Measurements from ENCODE around the gene PAM.
A peak's percentile ranks its signal among the peaks of the same experiment; 100 is the strongest.

PAM gene

GRCh38 chr5:102753889-102754766, 977 bp upstream of the PAM start:
- Histone ChIP-seq H3K4me1 (ENCODE audit: control insufficient read depth, low read depth, low read length) (peaks cover 21% of the 10 kb centered on the region), H3K4me3 (ENCODE audit: low read length) (peak overlapping the region; percentile 95), H3K36me3 (ENCODE audit: control insufficient read depth, low read depth, low read length) (no peaks in the 10 kb centered on the region), H3K9me3 (ENCODE audit: control insufficient read depth, low read depth, low read length) (no peaks in the 10 kb centered on the region), H3K27ac (ENCODE audit: low read length) (no peak overlapping the region), H3K9ac (ENCODE audit: low read length) (peak overlapping the region; percentile 83), H3K27me3 (ENCODE audit: control insufficient read depth, insufficient read depth, low read length) (peaks cover 29% of the 10 kb centered on the region)

GRCh38 chr5:102755686-102756371, 724 bp downstream of the PAM start:
- H3K9ac ChIP-seq (ENCODE audit: low read length) = peak overlapping the region; percentile 83
- no peak overlapping the region for H3K27ac ChIP-seq (ENCODE audit: low read length)
- H3K4me3 ChIP-seq (ENCODE audit: low read length) = peak overlapping the region; percentile 95
- H3K9me3 ChIP-seq (ENCODE audit: control insufficient read depth, low read depth, low read length) = no peaks in the 10 kb centered on the region
- H3K36me3 ChIP-seq (ENCODE audit: control insufficient read depth, low read depth, low read length) = no peaks in the 10 kb centered on the region
- peaks cover 6% of the 10 kb centered on the region for H3K4me1 ChIP-seq (ENCODE audit: control insufficient read depth, low read depth, low read length)
- peaks cover 29% of the 10 kb centered on the region for H3K27me3 ChIP-seq (ENCODE audit: control insufficient read depth, insufficient read depth, low read length)

- H3K27me3 ChIP-seq (ENCODE audit: control insufficient read depth, insufficient read depth, low read length) = peaks cover 20% of the 10 kb centered on the region
- H3K36me3 ChIP-seq (ENCODE audit: control insufficient read depth, low read depth, low read length) = no peaks in the 10 kb centered on the region
- no peak overlapping the region for H3K4me3 ChIP-seq (ENCODE audit: low read length)
- H3K9me3 ChIP-seq (ENCODE audit: control insufficient read depth, low read depth, low read length) = no peaks in the 10 kb centered on the region
- no peak overlapping the region for H3K9ac ChIP-seq (ENCODE audit: low read length)
- peaks cover 21% of the 10 kb centered on the region for H3K4me1 ChIP-seq (ENCODE audit: control insufficient read depth, low read depth, low read length)
- H3K27ac ChIP-seq (ENCODE audit: low read length) = no peak overlapping the region
Observed at GRCh38 chr5:102758576-102758975, 3.5 kb downstream of the PAM start.

- H3K4me3 ChIP-seq (ENCODE audit: low read length) = no peak overlapping the region
- H3K27ac ChIP-seq (ENCODE audit: low read length) = no peak overlapping the region
- no peak overlapping the region for H3K9ac ChIP-seq (ENCODE audit: low read length)
- H3K36me3 ChIP-seq (ENCODE audit: control insufficient read depth, low read depth, low read length) = no peaks in the 10 kb centered on the region
- no peaks in the 10 kb centered on the region for H3K9me3 ChIP-seq (ENCODE audit: control insufficient read depth, low read depth, low read length)
- peaks cover 18% of the 10 kb centered on the region for H3K4me1 ChIP-seq (ENCODE audit: control insufficient read depth, low read depth, low read length)
- H3K27me3 ChIP-seq (ENCODE audit: control insufficient read depth, insufficient read depth, low read length) = peaks cover 13% of the 10 kb centered on the region
Observed at GRCh38 chr5:102759289-102759688, 4.2 kb downstream of the PAM start.

GRCh38 chr5:102759700-102760099, 4.6 kb downstream of the PAM start:
- H3K36me3 ChIP-seq (ENCODE audit: control insufficient read depth, low read depth, low read length) = no peaks in the 10 kb centered on the region
- H3K9me3 ChIP-seq (ENCODE audit: control insufficient read depth, low read depth, low read length) = no peaks in the 10 kb centered on the region
- no peak overlapping the region for H3K9ac ChIP-seq (ENCODE audit: low read length)
- H3K4me1 ChIP-seq (ENCODE audit: control insufficient read depth, low read depth, low read length) = peaks cover 18% of the 10 kb centered on the region
- no peak overlapping the region for H3K4me3 ChIP-seq (ENCODE audit: low read length)
- H3K27ac ChIP-seq (ENCODE audit: low read length) = no peak overlapping the region
- H3K27me3 ChIP-seq (ENCODE audit: control insufficient read depth, insufficient read depth, low read length) = peaks cover 13% of the 10 kb centered on the region

GRCh38 chr5:102760815-102761214, 5.7 kb downstream of the PAM start:
- H3K27me3 ChIP-seq (ENCODE audit: control insufficient read depth, insufficient read depth, low read length) = peaks cover 10% of the 10 kb centered on the region
- H3K4me1 ChIP-seq (ENCODE audit: control insufficient read depth, low read depth, low read length) = peaks cover 18% of the 10 kb centered on the region
- no peaks in the 10 kb centered on the region for H3K9me3 ChIP-seq (ENCODE audit: control insufficient read depth, low read depth, low read length)
- no peak overlapping the region for H3K4me3 ChIP-seq (ENCODE audit: low read length)
- H3K9ac ChIP-seq (ENCODE audit: low read length) = no peak overlapping the region
- H3K36me3 ChIP-seq (ENCODE audit: control insufficient read depth, low read depth, low read length) = no peaks in the 10 kb centered on the region
- no peak overlapping the region for H3K27ac ChIP-seq (ENCODE audit: low read length)

- no peaks in the 10 kb centered on the region for H3K27me3 ChIP-seq (ENCODE audit: control insufficient read depth, insufficient read depth, low read length)
- H3K36me3 ChIP-seq (ENCODE audit: control insufficient read depth, low read depth, low read length) = no peaks in the 10 kb centered on the region
- H3K27ac ChIP-seq (ENCODE audit: low read length) = no peak overlapping the region
- no peak overlapping the region for H3K9ac ChIP-seq (ENCODE audit: low read length)
- no peak overlapping the region for H3K4me3 ChIP-seq (ENCODE audit: low read length)
- H3K4me1 ChIP-seq (ENCODE audit: control insufficient read depth, low read depth, low read length) = peaks cover 23% of the 10 kb centered on the region
- H3K9me3 ChIP-seq (ENCODE audit: control insufficient read depth, low read depth, low read length) = no peaks in the 10 kb centered on the region
Observed at GRCh38 chr5:102762095-102762534, 7.0 kb downstream of the PAM start.

GRCh38 chr5:102762562-102763227, 7.6 kb downstream of the PAM start:
- Histone ChIP-seq H3K36me3 (ENCODE audit: control insufficient read depth, low read depth, low read length) (no peaks in the 10 kb centered on the region), H3K4me3 (ENCODE audit: low read length) (no peak overlapping the region), H3K9me3 (ENCODE audit: control insufficient read depth, low read depth, low read length) (no peaks in the 10 kb centered on the region), H3K27me3 (ENCODE audit: control insufficient read depth, insufficient read depth, low read length) (no peaks in the 10 kb centered on the region), H3K27ac (ENCODE audit: low read length) (no peak overlapping the region), H3K4me1 (ENCODE audit: control insufficient read depth, low read depth, low read length) (peaks cover 28% of the 10 kb centered on the region), H3K9ac (ENCODE audit: low read length) (no peak overlapping the region)

- no peak overlapping the region for H3K4me3 ChIP-seq (ENCODE audit: low read length)
- H3K9ac ChIP-seq (ENCODE audit: low read length) = no peak overlapping the region
- no peaks in the 10 kb centered on the region for H3K36me3 ChIP-seq (ENCODE audit: control insufficient read depth, low read depth, low read length)
- no peak overlapping the region for H3K27ac ChIP-seq (ENCODE audit: low read length)
- H3K4me1 ChIP-seq (ENCODE audit: control insufficient read depth, low read depth, low read length) = peaks cover 29% of the 10 kb centered on the region
- no peaks in the 10 kb centered on the region for H3K27me3 ChIP-seq (ENCODE audit: control insufficient read depth, insufficient read depth, low read length)
- no peaks in the 10 kb centered on the region for H3K9me3 ChIP-seq (ENCODE audit: control insufficient read depth, low read depth, low read length)
Observed at GRCh38 chr5:102763734-102764133, 8.6 kb downstream of the PAM start.

GRCh38 chr5:102764381-102765004, 9.4 kb downstream of the PAM start:
- no peaks in the 10 kb centered on the region for H3K36me3 ChIP-seq (ENCODE audit: control insufficient read depth, low read depth, low read length)
- no peak overlapping the region for H3K27ac ChIP-seq (ENCODE audit: low read length)
- H3K4me3 ChIP-seq (ENCODE audit: low read length) = no peak overlapping the region
- H3K9me3 ChIP-seq (ENCODE audit: control insufficient read depth, low read depth, low read length) = no peaks in the 10 kb centered on the region
- H3K9ac ChIP-seq (ENCODE audit: low read length) = no peak overlapping the region
- no peaks in the 10 kb centered on the region for H3K27me3 ChIP-seq (ENCODE audit: control insufficient read depth, insufficient read depth, low read length)
- H3K4me1 ChIP-seq (ENCODE audit: control insufficient read depth, low read depth, low read length) = peaks cover 29% of the 10 kb centered on the region

GRCh38 chr5:102765350-102765749, 10.2 kb downstream of the PAM start:
- no peak overlapping the region for H3K9ac ChIP-seq (ENCODE audit: low read length)

More at GRCh38 chr5:102765350-102765749, 10.2 kb downstream of the PAM start:
- Histone ChIP-seq H3K4me3 (ENCODE audit: low read length) (no peak overlapping the region), H3K4me1 (ENCODE audit: control insufficient read depth, low read depth, low read length) (peaks cover 35% of the 10 kb centered on the region), H3K36me3 (ENCODE audit: control insufficient read depth, low read depth, low read length) (no peaks in the 10 kb centered on the region), H3K9me3 (ENCODE audit: control insufficient read depth, low read depth, low read length) (no peaks in the 10 kb centered on the region), H3K27me3 (ENCODE audit: control insufficient read depth, insufficient read depth, low read length) (no peaks in the 10 kb centered on the region), H3K27ac (ENCODE audit: low read length) (no peak overlapping the region)

Data from iPS-18a (cell line).